GM19372 (cell line): ENCODE results near the gene TPMT.
A peak's percentile ranks its signal among the peaks of the same experiment; 100 is the strongest.
"Not testable (repeated sequence)": the region's sequence is repeated elsewhere in the genome, so short reads cannot be mapped to it uniquely, and the experiment has no call there.

Experiments
- ATAC-seq: cut with Tn5 transposase; IDR thresholded peaks from one replicate; pipeline ENCODE4 v1.9.1; 2021; ENCODE audit warnings: mild to moderate bottlenecking, low read depth, moderate library complexity; ENCODE audit not compliant: unreplicated experiment

The TPMT gene

GRCh38 chr6:18154507-18155149, at the start of gene TPMT:
TSS of gene TPMT (minus strand) at chr6:18155077. CDS start at chr6:18149127, 5,950 bp downstream.
- ATAC-seq = peak; percentile 46

DNA sequence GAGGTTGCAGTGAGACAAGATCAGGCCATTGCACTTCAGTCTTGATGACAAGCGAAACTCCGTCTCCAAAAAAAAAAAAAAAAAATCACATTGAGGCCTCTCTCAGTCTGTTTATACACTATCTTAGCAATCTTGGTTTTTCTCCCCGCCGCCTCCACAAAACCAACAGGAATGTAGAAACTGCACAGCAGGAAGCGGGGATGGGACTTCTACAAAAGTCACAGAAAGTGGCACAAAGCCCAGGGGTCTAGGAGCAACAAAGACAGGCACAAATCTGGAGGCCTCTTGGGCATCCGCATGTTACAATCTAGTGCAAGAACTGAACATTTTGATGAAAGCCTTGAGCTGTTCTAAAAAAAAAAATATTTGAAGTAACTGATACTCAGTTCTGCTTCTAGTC, 48.9 kb upstream of the TPMT start:
- ATAC-seq = no peak

DNA sequence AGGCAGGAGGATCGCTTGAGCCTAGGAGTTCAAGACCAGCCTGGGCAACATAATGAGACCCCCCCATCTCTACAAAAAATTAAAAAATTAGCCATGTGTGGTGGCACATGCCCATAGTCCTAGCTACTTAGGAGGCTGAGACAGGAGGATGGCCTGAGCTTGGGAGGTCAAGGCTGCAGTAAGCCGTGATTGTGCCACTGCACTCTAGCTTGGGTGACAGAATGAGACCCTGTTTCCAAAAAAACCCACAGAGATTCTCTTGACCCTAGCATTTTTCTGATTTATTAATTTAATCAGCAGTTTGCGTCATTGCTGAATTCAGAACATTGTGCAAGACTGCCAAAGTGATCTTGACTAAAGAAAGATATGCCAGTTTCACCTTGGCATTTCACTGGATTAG, 37.1 kb upstream of the TPMT start:
- ATAC-seq = no peak

GRCh38 chr6:18189196-18189595, 34.3 kb upstream of the TPMT start:
- ATAC-seq = no peak

GRCh38 chr6:18187701-18188100, 32.8 kb upstream of the TPMT start:
- no peak for ATAC-seq

- no peak for ATAC-seq
Measured at GRCh38 chr6:18186540-18187250, 31.8 kb upstream of the TPMT start.

DNA sequence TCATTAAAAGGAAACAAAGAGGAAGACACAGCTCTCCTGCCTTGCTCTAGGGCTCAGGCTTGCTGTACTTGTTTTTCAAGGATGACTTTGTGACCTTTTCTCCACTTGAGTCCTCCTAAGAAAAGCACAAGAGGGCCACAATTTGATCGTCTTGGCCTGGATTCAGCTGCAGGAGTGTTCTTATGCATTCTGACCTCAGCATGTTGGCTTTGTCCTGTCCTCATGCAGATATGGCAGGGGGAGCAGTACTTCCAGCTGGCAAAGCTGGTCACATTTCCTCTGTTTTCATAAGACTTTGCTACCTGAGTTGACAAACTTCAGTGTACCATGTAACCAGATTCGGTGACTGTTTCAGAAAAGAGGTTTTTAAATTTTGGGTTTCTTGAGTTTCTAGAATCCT, 31.2 kb upstream of the TPMT start:
- ATAC-seq = no peak

GRCh38 chr6:18185624-18186023, 30.7 kb upstream of the TPMT start:
- ATAC-seq = no peak

DNA sequence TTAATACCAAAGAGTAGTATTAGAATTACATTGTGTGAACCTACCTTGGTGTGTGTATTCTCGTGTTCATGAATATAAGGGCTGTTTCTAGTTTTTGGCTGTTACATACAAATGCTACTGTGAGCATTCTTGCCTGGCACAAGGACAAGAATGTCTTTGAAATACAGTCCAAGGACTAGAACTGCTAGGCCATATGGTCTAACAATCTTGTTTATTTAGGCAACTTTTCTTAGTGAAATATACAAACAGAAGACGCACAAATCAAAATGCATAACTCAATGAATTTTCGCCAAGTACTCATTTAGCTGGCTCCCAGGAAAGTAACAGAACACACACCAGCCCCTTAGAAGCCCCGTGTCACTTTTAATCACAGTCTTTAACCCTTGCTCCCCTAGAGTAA, 28.9 kb upstream of the TPMT start:
- no peak for ATAC-seq

DNA sequence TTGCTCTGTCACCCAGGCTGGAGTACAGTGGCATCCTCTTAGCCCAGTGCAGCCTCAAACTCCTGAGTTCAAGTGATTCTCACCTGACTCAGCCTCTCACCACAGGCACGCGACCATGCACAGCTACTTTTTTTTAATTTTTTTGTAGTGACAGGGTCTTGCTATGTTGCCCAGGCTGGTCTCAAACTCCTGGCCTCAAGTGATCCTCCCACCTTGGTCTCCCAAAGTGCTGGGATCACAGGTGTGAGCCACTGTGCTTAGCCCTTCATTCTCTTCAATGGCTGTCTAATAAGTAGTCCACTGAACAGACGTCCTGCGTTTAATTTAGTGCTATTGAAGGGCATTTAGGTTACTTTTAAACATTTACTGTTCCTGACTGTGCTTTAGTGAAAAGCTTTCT, 27.7 kb upstream of the TPMT start:
- ATAC-seq = no peak

DNA sequence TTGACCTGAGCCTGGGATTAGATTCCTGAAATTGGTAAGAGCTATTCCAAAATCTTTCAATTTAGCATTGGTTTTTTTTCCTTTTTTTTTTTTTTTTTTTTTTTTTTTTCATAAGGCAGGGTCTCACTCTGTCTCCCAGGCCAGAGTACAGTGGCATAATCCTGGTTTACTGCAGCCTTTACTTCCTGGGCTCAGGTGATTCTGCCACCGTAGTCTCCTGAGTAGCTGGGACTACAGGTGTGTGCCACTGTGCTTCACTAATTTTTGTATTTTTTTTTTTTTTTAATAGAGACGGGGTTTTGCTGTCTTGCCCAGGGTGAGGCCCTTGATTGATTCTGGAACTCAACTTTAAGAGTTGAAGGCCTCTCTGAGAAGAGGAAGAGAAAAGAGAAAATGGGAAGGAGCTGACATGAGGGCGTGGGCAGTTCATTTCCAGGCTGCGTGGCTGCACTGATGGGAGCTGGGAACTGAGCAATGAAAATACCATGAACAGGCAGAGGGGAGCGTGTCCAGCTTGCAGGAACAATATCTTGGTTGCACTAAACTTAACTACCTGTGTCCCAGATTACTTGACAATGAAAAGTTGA, 25.0 kb upstream of the TPMT start:
- no peak for ATAC-seq

- ATAC-seq = no peak
Measured at GRCh38 chr6:18178960-18179615, 24.2 kb upstream of the TPMT start.

DNA sequence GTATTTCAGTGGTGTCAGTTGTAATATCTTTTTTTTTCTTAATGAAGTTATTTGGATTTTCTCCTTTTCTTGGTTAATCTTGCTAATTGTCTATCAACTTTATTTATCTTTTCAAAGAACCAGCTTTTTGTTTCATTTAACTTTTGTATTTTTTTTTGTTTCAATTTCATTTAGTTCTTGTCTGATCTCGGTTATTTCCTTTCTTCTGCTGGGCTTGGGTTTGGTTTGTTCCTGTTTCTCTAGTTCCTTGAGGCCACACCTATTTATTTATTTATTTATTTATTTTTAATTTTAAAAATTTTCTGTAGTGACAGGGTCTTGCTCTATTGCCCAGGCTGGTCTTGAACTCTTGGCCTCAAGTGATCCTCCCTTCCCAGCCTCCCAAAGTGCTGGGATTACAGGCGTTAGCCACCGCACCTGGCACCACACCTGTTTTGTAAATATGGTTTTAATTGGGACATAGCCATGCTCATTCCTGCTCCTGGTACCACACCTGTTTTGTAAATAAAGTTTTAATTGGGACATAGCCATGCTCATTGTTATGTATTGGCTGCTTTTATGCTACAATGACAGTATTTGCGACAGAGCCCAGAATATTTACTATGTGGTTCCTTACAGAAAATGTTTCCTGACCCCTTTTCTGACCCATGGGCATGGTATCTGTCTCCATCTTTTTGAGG, 22.5 kb upstream of the TPMT start:
- ATAC-seq = no peak

- ATAC-seq = not testable (repeated sequence)
Measured at GRCh38 chr6:18176198-18176597, 21.3 kb upstream of the TPMT start.

GRCh38 chr6:18171871-18172270, 17.0 kb upstream of the TPMT start:
- no peak for ATAC-seq

DNA sequence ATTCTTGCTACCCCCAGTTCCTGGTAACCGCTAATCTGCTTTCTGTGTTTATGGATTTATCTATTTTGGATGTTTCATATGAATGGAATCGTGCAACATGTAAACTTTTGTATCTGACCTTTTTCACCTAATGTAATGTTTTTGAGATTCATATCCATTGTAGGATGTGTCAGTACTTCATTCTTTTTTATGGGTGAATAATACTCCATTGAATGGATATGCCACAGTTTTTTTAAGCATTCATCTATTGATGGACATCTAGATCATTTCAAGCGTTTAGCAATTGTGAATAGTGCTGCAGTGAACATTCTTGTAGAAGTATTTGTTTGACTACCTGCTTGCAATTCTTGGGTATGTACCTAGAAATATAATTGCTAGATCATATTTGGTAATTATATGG, 13.4 kb upstream of the TPMT start:
- no peak for ATAC-seq

DNA sequence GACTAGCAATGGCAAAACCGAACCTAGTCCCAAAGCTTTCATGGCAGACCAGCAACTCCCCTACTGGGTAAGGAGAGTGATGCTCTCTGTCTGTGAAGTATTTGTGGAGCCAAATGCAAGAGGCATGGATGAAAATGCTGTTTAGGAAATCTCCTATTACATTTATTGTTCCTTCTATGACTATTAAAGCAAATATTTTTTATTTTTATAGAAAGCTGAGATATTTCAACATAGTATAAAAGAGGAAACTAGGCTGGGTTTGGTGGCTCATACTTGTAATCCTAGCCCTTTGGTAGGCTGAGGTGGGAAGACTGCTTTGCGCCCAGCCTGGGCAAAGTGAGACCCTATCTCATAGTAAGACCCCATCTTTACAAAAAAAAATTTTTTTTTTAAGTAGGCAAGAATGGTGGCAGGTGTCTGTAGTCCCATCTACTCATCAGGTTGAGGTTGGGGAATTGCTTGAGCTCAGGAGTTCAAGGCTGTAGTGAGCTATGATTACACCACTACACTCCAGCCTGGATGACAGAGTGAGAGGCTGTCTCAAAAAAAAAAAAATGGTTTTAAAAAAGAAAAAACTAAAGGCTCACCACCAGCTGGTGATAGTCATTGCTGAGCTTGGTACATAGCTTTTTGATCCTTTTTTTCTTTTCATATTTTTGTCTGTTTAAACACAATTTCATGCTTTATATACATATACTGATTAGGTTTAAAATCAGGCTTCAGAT, 11.6 kb upstream of the TPMT start:
- ATAC-seq = no peak

GRCh38 chr6:18165751-18166150, 10.9 kb upstream of the TPMT start:
- ATAC-seq = no peak

DNA sequence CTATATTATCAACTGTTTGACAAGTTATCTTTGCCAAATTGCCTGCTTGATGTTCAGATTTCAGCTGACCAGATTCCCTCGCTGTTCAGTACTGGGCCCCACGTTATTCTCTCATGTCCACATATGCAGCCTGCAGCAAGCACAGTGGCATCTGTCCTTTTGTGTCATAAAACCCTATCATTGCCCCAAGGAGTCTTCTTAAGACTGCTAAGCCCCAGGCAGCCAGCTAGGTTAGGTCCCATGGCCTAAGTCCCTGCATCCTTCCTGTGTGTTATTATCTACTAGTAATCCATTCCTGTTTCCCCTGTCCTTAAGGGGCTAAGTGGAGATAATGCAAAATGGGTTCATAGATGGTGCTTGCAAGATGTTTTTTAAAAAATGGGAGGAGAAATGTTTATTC, 7.5 kb upstream of the TPMT start:
- no peak for ATAC-seq

DNA sequence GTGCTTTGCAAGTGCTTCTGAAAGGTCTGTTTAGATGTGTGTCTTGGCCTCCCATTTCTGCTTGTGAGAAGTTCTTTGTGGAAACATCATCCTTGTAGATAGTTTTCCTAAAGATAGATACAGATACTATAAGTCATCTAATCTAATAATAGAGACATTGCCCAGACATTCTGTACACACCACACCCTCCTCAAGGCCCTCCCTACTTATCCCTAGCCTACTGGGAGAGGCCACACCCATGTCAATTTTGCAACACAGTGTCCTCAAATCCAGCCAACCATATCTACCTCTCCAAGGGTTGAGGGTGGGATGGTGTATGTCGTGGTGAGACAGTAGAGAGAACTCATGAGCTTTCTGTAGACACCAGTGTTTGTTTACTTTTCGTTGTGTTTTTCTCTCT, 6.6 kb upstream of the TPMT start:
- ATAC-seq = no peak
